Body of pancreas (tissue), 4 donors: ENCODE data around the gene WDPCP. TPM values are rescaled to one million over a fixed set of nuclear protein-coding genes. Genes with fewer than 3 reads are reported as not detected.

Experiments used
- ATAC-seq: fragments of 150-250 bp; one replicate; pipeline ENCODE4 v1.9.1; 2016
- DNase-seq, 4 donors: peaks; one replicate each; pipeline ENCODE4 v3.0.0-alpha.2; 2019
- H3K27ac ChIP-seq, 4 donors: fragments of 200-600 bp; sonication (generic); 1 replicate in 3 of 4; 2 replicates in 1 of 4; pipeline versions ENCODE4 v1.5.1 to v1.6.1; 2016 to 2019; ENCODE audit warnings: mild to moderate bottlenecking in 1 of 4, mixed read lengths in 1 of 4, moderate library complexity in 1 of 4
- H3K27me3 ChIP-seq, 2 donors: fragments of 200-600 bp; sonication (generic); one replicate each; pipeline ENCODE4 v1.6.0; 2016; ENCODE audit warnings: mild to moderate bottlenecking in 1 of 2
- H3K36me3 ChIP-seq, 2 donors: fragments of 200-600 bp; sonication (generic); replicated peaks in 1 of 2; 2 replicates each; pipeline ENCODE4 v1.5.1; 2016; ENCODE audit warnings: low read depth in 2 of 2; ENCODE audit not compliant: insufficient read depth in 1 of 2
- H3K4me1 ChIP-seq: fragments of 200-600 bp; sonication (generic); one replicate; pipeline ENCODE4 v1.6.0; 2016
- H3K4me3 ChIP-seq, 2 donors: fragments of 200-600 bp; sonication (generic); 1 replicate in 1 of 2; 2 replicates in 1 of 2; pipeline ENCODE4 v1.5.1; 2016 to 2019
- H3K9me3 ChIP-seq, 3 donors: fragments of 200-600 bp; sonication (generic); 1 replicate in 2 of 3; 2 replicates in 1 of 3; pipeline ENCODE4 v1.5.1; 2016
- POLR2A ChIP-seq, 3 donors: fragments of 450-650 bp; IDR thresholded peaks; one replicate each; pipeline ENCODE4 v1.6.1; 2016; ENCODE audit warnings: antibody characterized with exemption in 3 of 3, mild to moderate bottlenecking in 2 of 3
- WGBS, 2 donors: methylation state at CpG; one replicate each; pipeline ENCODE4 v1.1.5; 2017; 5-methylcytosine and 5-hydroxymethylcytosine counted together
- intact Hi-C: fragments of 100-400 bp; cut with DNase I; formaldehyde crosslinking; loops from one replicate; pipeline ENCODE4 v1.15.1; 2023
- total RNA-seq, 2 donors: library from RNA; depleted of rRNA; stranded (reverse); fragments of >200 nt; gene quantifications; one replicate each; pipeline ENCODE4 v1.1.0, GENCODE V29; 2016
- TF ChIP-seq, protein P1 (sequence below), 7 experiments: fragments of 450-650 bp in 4 of 7; fragments of 200-600 bp in 3 of 7; sonication (generic) in 3 of 7; IDR thresholded peaks; one replicate each; pipeline ENCODE4 v1.5.1; 2016 to 2019; ENCODE audit warnings: antibody characterized with exemption in 7 of 7

The WDPCP gene
- total RNA-seq = 1 to 10 TPM; 6.9 to 8.3 TPM

DNA sequence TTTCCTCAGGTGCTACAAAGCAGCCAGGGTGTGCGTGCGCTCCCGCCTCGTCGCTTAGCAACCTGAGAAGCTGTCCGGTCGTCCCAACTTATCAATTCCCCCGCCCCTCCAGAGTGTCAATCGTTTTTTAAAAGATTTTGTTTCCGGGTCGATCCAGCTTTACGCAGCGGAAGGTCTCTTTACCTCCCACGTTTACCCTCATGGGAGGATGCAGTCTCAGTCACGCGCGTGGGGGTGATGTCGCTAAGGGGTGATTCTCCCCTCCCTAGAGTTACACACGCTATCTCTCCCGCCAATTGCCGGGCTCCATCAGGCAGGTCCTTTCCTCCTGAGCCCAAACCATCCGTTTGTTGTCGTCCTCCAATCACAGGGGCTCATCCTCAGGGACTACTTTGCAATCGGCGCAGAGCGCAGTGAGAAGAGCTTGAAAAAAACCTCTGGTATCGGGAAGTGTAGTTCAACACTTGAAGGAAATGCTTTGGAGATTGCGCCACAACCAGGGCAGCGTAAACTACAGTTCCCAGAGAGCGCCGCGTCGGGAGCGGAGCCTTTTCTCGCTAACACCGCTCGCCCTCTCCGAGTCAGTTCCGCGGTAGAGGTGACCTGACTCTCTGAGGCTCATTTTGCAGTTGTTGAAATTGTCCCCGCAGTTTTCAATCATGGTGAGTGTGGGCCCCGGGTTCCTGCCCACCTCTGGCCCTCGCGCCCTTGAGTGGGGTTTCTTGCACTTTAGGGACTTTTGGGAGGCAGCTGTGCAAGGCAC, at the start of gene WDPCP, which contains the start of gene MDH1:
Gene WDPCP, minus strand, starts transcription at position 93 of the 763 bp plus-strand sequence. CDS start 206 bp downstream, outside the sequence.
Gene MDH1, plus strand, starts transcription at position 579 of the 763 bp plus-strand sequence. Its CDS starts 81 bp downstream, at position 660.
- ATAC-seq = peak; percentile 98
- whole genome bisulfite sequencing, 2 donors = 0% methylated on average over 38 to 44 of the region's 44 CpGs
- no peaks in the 10 kb centered on the region for H3K27me3 ChIP-seq
- H3K27ac ChIP-seq = peak within 1 kb of the TSS; percentile 64 to 86 (median 83)
- no peaks in the 10 kb centered on the region for H3K36me3 ChIP-seq
- no peaks in the 10 kb centered on the region for H3K9me3 ChIP-seq
- TF ChIP-seq POLR2A (IDR thresholded peaks at IDR 0.05) = peak; percentile 42 to 89 (median 89)
- TF ChIP-seq, protein P1, sequence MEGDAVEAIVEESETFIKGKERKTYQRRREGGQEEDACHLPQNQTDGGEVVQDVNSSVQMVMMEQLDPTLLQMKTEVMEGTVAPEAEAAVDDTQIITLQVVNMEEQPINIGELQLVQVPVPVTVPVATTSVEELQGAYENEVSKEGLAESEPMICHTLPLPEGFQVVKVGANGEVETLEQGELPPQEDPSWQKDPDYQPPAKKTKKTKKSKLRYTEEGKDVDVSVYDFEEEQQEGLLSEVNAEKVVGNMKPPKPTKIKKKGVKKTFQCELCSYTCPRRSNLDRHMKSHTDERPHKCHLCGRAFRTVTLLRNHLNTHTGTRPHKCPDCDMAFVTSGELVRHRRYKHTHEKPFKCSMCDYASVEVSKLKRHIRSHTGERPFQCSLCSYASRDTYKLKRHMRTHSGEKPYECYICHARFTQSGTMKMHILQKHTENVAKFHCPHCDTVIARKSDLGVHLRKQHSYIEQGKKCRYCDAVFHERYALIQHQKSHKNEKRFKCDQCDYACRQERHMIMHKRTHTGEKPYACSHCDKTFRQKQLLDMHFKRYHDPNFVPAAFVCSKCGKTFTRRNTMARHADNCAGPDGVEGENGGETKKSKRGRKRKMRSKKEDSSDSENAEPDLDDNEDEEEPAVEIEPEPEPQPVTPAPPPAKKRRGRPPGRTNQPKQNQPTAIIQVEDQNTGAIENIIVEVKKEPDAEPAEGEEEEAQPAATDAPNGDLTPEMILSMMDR (IDR thresholded peaks at IDR 0.05) = no peak
- DNase-seq = peak; percentile 93 to 98 (median 95)
- H3K4me3 ChIP-seq = peak within 1 kb of the TSS; percentile 59 to 64
- peaks cover 28% of the 10 kb centered on the region for H3K4me1 ChIP-seq
- intact Hi-C loops = no loop called here

DNA sequence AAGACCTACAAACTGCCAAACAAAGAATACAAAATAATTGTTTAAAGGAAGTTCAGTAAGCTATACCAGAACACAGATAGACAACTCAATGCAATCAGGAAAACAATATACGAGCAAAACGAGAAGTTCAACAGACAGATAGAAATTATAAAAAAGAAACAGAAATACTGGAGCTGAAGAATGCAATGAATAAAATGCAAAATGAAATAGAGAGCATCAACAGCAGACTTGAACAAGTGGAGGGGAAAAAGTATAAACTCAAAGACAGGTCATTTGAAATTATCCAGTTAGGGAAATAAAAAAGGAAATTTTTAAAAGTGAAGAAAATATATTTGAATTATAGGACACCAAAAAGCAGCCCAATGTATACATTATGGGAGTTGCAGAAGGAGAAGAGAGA, 44.1 kb upstream of the WDPCP start:
- DNase-seq (no peak), ATAC-seq (no peak)
- Histone ChIP-seq H3K27ac (no peak overlapping the region), H3K4me1 (no peaks in the 10 kb centered on the region), H3K4me3 (no peak overlapping the region), H3K9me3 (peaks cover 0 to 10% (median 0%) of the 10 kb centered on the region in 3 donors), H3K36me3 (no peaks in the 10 kb centered on the region), H3K27me3 (no peaks in the 10 kb centered on the region)
- intact Hi-C loops = no loop called here
- no peak for TF ChIP-seq POLR2A (IDR thresholded peaks at IDR 0.05)
- TF ChIP-seq, protein P1 (IDR thresholded peaks at IDR 0.05) = no peak
- WGBS, 2 donors = 80 to 85% methylated on average over 2 of the region's 2 CpGs

GRCh38 chr2:63631501-63631900, 43.2 kb upstream of the WDPCP start:
- TF ChIP-seq, protein P1 (IDR thresholded peaks at IDR 0.05) = no peak
- no peak for TF ChIP-seq POLR2A (IDR thresholded peaks at IDR 0.05)
- no peaks in the 10 kb centered on the region for H3K36me3 ChIP-seq
- DNase-seq (no peak), ATAC-seq (no peak)
- H3K4me1 ChIP-seq = no peaks in the 10 kb centered on the region
- H3K9me3 ChIP-seq = peaks cover 0 to 10% (median 0%) of the 10 kb centered on the region in 3 donors
- intact Hi-C loops = no loop called here
- WGBS, 2 donors = 40 to 44% methylated on average over 1 of the region's 1 CpG
- H3K27ac ChIP-seq = no peak overlapping the region
- H3K27me3 ChIP-seq = no peaks in the 10 kb centered on the region
- H3K4me3 ChIP-seq = no peak overlapping the region

DNA sequence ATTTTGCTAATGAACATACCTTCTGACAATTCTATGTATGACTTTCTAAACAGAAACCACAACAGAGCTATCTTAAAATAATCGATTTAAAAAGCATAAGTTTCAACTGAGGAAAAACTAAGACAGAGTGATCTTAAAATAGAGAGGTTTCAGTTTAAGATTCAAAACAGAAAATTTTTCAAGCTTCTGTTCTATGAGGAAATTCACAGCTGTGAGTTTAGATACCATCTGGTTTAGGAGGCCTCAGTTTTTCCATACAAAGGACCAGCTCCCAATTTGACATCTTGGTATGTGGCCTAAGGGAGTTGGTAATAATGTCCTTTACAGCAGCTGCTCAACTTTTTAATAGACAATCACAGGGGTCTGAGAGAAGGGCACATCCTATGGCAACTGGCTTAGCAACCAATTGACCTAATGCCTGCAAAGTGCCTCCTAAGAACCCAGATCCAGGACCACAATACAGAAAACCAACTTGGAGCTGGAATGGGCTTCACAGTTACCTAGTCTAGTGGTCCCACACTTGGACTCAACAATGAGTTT, 40.2 kb upstream of the WDPCP start:
- TF ChIP-seq, protein P1 (IDR thresholded peaks at IDR 0.05) = no peak
- no peak for TF ChIP-seq POLR2A (IDR thresholded peaks at IDR 0.05)
- Histone ChIP-seq H3K4me3 (no peak overlapping the region), H3K27me3 (no peaks in the 10 kb centered on the region), H3K9me3 (peaks cover 0 to 7% (median 0%) of the 10 kb centered on the region in 3 donors), H3K36me3 (no peaks in the 10 kb centered on the region), H3K27ac (no peak overlapping the region), H3K4me1 (no peaks in the 10 kb centered on the region)
- DNase-seq = no peak
- WGBS, 2 donors = 71 to 87% methylated on average over 1 of the region's 1 CpG
- no peak for ATAC-seq
- intact Hi-C loops = no loop called here
